GM18909 (cell line): ENCODE results near the gene SEC11A.

ENCODE experiments used
- ATAC-seq: cut with Tn5 transposase; IDR thresholded peaks from one replicate; pipeline ENCODE4 v1.9.1; 2021; ENCODE audit warnings: mild to moderate bottlenecking; ENCODE audit not compliant: unreplicated experiment, poor library complexity

Gene SEC11A

GRCh38 chr15:84740691-84741090 lies 24.8 kb upstream of the SEC11A start:
- no peak for ATAC-seq

- no peak for ATAC-seq
These were observed 21.1 kb upstream of the SEC11A start for GRCh38 chr15:84737005-84737404.

- ATAC-seq: peak; percentile 58
These were observed 20.4 kb upstream of the SEC11A start for GRCh38 chr15:84736375-84736774.

- peak; percentile 45 for ATAC-seq
These were observed 19.6 kb upstream of the SEC11A start for GRCh38 chr15:84735480-84736061.

DNA sequence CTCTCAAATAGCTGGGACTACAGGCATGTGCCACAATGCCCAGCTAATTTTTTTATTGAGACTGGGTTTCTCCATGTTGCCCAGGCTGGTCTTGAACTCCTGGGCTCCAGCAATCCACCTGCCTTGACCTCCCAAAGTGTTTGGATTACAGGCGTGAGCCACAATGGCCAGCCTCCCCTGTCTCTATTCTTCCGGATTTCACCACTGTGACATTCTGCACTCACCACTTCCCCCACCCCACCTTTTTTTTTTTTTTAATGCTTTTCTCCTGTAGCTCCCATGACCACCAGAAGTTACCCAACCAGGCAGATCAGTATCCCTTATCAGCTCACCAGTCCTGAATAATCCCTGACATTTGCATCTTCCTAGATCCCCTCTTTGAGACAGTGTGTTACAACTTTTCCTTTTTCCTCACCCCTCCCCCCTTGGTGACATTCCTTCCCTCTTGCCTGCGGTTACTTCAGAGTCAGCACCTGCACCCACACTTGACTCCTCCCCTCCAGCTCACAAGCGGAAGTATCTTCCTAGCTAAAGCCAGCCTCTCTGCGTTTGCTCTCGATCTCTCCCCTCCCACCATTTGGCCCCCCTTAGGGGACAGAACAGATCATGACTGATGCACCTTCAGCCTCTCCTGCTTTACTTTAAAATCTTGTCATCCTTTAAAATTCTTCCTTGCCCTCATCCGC lies 19.0 kb upstream of the SEC11A start:
- peak; percentile 70 for ATAC-seq

GRCh38 chr15:84731774-84732173 lies 15.8 kb upstream of the SEC11A start:
- no peak for ATAC-seq

- ATAC-seq: no peak
These were observed 11.5 kb upstream of the SEC11A start for GRCh38 chr15:84727429-84727828.

DNA sequence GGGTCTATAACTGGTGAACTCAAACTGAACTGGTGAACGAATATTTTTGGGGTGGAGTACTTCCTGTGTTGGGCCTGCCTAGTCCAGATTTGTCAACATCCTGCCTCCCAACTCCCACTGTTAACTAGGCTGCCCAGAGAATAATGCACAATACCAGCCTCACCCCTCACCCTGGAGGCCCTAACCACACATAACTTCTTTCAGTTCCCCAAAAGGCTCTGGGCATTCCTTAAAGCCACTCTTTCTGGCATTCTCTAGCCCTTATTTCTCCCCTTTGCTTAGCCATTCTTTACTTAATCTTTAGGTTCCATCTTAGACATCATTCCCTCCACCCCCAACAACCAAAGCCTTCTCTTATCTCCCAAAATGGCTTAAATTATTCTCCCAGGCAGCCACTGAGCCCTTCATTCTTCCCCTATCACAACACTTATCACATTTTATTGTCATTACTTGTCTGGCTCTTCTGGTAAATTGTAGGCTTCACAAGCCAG lies 9.1 kb upstream of the SEC11A start:
- ATAC-seq: peak; percentile 86

DNA sequence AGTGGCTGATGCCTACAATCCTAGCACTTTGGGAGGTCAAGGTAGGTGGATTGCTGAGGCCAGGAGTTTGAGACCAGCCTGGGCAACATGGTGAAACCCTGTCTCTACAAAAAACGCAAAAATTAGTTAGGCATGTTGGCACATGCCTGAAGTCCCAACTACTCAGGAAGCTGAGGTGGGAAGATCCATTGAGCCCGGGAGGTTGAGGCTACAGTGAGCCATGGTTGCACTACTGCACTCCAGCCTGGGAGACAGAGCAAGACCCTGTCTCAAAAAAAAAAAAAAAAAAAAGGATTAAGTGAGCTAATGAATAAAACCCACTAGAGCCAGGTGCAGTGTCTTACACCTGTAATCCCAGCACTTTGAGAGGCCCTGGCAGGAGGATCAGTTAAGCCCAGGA lies 6.7 kb upstream of the SEC11A start:
- no peak for ATAC-seq

DNA sequence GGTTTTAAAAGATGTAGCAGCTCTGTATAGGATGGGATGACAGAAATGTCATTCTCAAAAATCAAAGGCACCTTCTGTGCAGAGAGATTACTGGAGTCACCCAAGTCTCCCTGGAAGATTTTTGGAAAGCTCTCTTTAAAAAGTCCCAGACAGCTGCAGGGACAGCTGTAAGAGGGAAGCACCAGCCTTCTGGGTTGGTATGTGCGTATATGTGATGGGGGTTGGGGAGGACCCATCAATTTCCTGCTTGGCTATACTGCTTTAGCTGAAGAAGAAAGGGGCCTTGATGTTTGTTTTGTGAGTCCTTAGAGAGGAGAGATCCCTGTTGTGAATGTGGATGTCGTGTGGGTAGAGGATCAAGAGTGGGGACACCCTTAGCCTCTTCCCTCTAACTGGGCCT lies 5.4 kb upstream of the SEC11A start:
- no peak for ATAC-seq

DNA sequence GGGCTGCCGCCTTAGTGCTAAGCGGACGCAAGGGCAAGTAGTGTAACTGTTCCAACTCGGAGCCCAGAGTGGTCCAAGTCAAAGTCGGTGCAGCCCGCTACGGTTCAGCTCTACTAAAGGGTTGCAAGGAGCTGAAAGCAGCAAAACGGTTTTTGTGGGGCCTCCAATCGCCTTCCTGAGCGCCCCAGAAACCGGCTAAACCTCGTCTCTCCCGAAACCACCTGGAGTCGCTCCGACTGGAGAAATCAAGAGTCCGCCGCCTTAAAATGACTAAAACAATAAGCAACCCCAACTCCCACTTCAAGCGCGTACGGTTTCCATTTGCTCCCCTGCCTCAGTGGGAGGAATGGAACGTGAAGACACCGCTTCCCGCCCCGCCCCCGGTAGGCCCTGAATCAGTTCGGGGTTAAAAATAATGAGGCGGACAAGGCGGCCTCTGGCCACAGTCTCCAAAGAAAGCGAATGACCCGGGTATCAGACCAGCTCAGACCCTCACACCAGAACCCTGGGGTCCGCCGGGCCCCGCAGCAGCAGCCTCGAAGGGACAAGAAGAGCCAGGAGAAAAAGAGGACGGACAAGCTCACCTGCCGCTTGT lies 401 bp downstream of the SEC11A start:
- peak; percentile 3 for ATAC-seq

DNA sequence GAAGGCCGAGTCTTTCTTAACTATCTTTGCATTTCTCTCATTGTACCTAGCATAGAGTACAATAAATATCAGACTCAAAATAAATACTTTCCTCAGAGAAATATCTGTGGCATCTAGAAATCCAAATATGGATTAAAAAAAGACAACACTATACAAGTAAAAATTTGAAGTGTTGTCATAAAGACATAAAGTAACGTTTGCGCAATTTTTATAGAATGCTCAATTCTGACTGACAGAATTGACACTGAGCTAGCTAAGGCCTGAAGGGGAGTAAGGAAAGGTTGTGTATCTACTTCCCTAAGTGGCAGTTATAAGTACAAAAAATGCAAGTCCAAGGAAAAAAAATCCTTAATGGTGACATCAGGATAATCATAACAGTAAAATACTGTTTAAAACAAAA lies 1.1 kb downstream of the SEC11A start:
- ATAC-seq: no peak

- ATAC-seq: no peak
These were observed 1.6 kb downstream of the SEC11A start for GRCh38 chr15:84714372-84714771.

DNA sequence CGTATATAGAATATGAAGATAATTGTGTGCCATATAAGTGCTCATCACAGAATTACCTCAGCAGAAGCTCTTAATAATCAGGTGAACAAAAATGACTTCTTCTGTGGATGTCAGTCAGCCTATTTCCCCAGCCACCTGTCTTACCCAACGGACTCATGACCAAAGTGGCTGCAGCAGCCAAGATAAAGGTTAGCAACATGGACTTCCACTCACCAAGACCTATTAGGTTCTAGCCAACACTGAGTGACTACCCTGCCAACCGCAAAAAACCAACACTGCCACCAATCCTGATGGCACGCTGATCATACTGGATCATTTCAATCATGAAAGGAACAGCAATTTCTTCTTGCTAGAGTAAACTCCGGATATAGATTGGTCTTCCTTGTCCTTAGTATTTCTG lies 12.1 kb downstream of the SEC11A start:
- no peak for ATAC-seq

- ATAC-seq: no peak
These were observed 12.9 kb downstream of the SEC11A start for GRCh38 chr15:84702961-84703482.

- ATAC-seq: no peak
These were observed 16.3 kb downstream of the SEC11A start for GRCh38 chr15:84699538-84700191.

- ATAC-seq: no peak
These were observed 18.5 kb downstream of the SEC11A start for GRCh38 chr15:84697236-84697990.

DNA sequence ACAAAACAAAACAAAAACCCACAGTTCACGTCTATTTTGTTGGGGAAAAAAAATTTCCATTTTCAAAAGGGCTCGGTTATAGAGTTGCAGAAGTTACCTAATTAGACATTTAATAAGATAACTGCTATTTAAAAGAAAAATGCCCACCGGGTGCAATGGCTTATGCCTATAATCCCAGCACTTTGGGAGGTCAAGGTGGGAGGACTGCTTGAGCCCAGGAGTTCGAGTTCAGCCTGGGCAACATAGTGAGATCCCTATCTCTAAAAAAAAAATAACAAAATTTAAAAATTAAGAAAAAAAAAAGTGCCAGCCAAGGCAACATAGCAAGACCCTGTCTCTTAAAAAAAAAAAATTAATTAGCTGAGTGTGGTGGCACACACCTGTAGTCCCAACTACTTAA lies 19.2 kb downstream of the SEC11A start:
- ATAC-seq: no peak

GRCh38 chr15:84690342-84690741 lies 25.6 kb downstream of the SEC11A start:
- ATAC-seq: no peak

DNA sequence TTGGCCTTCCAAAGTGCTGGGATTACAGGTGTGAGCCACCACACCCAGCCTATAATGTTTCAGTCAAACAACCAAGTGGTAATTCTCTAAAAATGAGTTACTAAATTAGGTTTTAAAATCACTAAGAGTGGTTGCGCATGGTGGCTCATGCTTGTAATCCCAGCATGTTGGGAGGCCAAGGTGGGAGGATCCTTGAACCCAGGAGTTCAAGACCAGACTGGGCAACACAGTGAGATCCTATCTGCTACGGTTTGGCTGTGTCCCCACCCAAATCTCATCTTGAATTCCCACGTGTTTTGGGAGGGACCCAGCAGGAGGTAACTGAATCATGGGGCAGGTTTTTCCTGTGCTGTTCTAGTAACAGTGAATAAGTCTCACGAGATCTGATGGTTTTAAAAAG lies 26.1 kb downstream of the SEC11A start:
- no peak for ATAC-seq
